Stimulated activated CD8-positive, alpha-beta memory T cell treated with anti-CD3 and anti-CD28 coated beads, Interleukin-12 subunit alpha, Interleukin-12 subunit beta, amount 100 ng/mL, for 4 hours (primary cell): ENCODE data around the gene KNSTRN.

Experiments
- DNase-seq: peaks from one replicate; pipeline ENCODE4 v3.0.0-alpha.2; 2020; ENCODE audit warnings: low read depth

The KNSTRN gene

DNA sequence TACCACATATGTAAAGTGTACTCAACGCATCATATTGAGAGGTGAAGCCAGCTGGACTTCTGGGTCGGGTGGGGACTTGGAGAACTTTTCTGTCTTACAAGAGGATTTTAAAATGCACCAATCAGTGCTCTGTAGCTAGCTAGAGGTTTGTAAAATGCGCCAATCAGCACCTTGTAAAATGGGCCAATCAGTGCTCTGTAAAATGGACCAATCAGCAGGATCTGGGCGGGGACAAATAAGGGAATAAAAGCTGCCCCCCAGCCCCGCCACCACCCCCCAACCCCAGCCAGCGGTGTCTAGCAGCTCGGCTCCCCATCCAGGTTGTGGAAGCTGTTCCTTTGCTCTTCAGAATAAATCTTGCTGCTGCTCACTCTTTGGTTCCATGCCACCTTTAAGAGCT, 16.8 kb downstream of the KNSTRN start:
- no peak for DNase-seq

DNA sequence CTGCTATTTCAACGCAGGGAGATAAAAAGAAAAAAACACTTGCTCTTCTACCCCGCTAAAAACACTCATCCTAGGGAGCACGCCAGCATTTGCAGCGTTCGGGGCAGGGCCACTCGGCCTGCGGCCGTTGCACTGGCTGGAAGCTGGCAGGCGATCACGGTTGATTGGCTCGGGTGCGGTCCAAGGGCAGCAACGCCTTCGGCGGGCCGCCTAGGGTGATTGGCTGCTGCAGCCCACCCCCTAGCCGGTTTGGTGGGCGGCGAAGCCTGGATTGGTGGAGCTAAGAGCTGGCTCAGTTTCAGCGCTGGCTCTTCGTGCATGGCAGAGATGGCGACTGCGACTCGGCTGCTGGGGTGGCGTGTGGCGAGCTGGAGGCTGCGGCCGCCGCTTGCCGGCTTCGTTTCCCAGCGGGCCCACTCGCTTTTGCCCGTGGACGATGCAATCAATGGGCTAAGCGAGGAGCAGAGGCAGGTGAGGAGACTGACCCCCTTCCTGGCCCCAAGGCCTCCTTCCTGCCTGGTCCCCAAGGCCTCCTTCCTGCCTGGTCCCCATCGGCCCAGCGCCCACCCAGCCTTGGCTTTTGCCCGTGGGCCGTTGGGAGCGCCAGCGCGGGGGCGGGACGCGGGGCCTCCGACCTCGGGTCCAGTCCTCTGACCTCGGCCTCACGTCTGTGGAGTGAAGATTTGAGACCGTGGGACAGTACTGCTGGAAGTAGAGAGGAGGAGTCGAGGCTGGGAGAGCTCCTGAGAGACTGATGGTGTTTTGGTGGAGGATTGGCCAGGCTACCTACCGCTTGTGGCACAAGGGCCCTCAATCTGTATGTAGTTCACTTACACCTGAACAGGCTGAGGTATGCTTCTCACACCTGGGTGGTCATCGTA, 23.2 kb downstream of the KNSTRN start, which contains the start of gene IVD:
Gene IVD, plus strand, starts transcription at position 295 of the 881 bp plus-strand sequence. Its CDS starts 33 bp downstream, at position 328.
- peak; percentile 84 for DNase-seq

DNA sequence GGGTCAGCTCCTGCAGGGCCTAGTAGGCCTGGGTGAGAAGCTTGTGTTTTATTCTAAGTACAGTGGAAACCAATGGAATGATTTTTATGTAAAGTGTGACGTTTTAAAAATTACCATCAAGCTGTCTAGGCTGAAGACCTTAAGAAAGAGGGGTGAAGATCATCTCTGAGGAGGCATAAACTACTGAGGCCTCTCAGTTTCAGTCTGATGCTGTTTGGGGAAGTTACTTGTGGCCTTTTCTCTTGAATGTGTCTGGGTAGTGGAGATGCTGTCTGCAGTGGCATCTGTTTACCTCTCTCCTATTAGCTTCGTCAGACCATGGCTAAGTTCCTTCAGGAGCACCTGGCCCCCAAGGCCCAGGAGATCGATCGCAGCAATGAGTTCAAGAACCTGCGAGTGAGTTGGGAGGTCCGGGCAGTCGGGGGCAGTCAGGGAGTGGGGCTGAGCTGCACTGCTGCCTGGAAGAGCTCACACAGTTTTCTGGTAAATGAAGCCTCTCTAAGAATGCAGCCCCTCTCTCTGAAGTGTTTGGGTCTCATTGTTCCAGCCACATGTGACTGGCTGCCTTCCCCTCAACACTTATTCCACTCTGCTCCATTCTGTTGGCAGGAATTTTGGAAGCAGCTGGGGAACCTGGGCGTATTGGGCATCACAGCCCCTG, 24.9 kb downstream of the KNSTRN start:
- DNase-seq: no peak

DNA sequence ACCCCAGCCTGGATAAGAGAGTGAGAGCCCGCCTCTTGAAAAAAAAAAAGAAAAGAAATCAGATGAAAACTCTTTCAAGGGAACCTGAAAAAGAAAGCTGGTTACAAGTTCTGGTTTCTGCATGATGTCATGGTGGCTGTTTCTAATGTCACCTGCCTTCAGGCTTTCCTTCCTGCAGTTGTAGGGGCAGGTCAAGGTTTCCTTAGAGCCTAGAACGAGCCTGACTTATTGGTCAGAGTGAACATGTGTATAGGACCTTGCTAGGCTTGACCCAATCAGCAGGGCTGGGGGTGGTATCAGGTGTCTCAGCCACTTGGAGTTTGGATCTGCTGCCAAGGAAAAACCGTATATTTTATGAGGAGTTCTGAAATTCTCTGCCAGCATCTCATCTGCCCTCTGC, 26.8 kb downstream of the KNSTRN start:
- DNase-seq: no peak

DNA sequence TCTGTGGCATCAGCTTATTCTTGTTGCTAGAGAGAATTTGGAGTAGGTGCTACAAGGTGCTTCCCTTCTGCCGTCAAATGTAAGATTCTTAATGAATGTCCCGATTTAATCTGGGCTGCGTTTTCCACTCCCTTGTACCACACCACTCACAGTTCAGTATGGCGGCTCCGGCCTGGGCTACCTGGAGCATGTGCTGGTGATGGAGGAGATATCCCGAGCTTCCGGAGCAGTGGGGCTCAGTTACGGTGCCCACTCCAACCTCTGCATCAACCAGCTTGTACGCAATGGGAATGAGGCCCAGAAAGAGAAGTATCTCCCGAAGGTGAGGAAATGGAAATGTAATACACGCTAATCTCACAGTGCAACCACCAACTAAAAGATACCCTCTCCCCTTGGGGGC, 28.0 kb downstream of the KNSTRN start:
- no peak for DNase-seq

DNA sequence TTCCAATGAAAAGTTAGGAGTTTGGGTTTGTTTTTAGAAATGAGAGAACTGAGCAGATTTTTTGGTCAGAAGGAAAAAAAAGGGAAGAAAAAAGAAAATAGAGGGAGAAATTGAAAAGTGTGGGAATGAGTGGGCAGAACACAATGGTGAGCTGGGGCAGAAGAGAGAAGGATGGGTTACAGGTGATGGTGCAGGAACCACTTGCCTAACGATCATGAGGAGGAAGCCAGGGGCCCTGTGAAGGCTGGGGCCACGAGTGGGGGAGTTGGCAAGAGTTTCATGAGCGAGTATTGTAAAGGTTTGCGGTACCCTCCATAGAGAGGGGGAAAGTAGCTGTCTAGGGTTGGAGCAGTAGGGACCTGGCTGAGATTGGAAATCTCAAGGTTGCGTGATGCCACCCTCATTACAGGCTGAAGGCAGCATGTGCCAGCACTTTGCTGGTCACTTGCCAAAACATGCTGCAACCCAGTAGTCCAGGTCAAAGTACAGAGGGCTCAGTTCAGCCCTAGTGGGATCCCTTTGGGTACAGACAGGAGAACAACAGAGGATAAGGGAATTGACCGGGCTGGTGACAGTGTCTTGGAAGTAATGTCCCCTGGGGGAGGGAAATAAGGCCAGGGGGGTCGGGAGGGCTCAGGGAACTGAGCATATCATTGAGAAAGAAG, 29.7 kb downstream of the KNSTRN start:
- DNase-seq: no peak

DNA sequence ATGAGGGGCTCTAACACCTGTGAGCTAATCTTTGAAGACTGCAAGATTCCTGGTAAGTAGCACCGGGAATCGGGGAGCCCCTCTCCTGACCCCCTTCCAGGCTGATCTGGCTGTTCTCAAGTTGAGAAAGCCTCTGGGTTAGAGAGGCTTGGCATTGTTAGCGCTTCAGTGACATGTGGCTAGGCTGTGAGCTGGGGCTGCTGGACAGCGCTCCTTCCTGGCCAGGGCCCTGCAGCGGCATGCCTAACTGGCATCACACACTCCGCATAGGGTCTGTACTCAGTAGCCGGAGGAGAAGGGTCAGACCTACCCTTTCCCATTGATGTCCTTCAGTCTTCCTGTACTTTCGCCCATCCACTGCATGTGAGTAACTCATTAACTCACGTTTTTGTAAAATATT, 30.5 kb downstream of the KNSTRN start:
- no peak for DNase-seq

DNA sequence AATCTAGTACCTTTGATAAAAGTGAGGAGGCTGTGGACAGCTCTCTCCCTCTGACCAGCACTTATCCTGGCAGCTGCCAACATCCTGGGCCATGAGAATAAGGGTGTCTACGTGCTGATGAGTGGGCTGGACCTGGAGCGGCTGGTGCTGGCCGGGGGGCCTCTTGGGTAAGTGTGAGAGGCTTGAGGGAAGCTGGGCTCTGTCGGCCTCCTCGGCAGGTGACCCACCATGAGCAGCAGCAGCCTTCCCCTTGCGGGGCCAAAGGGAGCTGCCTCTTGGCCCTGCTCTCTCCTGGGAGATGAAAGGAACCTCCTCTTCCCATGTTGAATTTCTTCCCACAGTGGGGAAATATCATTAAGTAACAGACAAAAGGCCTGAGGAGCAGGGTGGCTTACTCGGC, 32.3 kb downstream of the KNSTRN start:
- no peak for DNase-seq

DNA sequence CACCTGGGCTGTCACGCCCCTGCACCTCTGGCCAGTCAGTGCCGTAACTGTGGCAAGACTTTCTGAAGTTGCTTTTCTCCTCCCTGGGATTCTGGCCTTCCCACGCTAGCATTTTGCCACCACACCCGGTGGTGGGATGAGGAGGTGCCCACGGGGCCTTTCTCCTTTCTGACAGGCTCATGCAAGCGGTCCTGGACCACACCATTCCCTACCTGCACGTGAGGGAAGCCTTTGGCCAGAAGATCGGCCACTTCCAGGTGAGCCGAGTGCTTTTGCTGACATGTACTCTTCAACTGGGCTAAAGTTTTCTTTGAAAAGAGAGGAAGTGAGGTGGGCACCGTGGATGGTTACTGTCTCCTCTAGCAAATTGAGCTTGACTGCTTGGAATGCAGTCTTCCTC, 32.7 kb downstream of the KNSTRN start:
- DNase-seq: no peak

DNA sequence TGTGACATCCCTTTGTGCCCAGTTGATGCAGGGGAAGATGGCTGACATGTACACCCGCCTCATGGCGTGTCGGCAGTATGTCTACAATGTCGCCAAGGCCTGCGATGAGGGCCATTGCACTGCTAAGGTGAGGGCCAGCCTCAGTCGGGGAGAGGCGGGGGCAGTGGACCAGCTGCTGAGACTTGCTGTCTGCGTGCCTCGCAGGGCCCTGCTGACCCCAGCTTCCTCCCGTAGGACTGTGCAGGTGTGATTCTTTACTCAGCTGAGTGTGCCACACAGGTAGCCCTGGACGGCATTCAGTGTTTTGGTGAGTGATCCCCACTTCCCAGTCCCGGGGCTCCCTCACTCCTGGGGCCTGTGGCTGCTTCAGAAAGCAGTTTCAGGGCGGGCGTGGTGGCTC, 33.5 kb downstream of the KNSTRN start:
- DNase-seq: no peak

DNA sequence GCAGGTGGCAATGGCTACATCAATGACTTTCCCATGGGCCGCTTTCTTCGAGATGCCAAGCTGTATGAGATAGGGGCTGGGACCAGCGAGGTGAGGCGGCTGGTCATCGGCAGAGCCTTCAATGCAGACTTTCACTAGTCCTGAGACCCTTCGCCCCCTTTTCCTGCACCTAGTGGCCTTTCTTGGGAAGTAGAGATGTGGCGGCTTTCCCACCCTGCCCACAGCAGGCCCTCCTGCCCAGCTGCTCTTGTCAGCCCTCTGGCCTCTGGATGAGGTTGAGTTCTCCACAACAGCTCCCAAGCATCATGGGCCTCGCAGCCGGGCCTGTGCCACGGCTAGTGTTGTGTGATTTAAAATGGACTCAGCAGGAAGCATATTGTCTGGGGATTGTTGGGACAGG, 35.6 kb downstream of the KNSTRN start:
- DNase-seq: no peak

DNA sequence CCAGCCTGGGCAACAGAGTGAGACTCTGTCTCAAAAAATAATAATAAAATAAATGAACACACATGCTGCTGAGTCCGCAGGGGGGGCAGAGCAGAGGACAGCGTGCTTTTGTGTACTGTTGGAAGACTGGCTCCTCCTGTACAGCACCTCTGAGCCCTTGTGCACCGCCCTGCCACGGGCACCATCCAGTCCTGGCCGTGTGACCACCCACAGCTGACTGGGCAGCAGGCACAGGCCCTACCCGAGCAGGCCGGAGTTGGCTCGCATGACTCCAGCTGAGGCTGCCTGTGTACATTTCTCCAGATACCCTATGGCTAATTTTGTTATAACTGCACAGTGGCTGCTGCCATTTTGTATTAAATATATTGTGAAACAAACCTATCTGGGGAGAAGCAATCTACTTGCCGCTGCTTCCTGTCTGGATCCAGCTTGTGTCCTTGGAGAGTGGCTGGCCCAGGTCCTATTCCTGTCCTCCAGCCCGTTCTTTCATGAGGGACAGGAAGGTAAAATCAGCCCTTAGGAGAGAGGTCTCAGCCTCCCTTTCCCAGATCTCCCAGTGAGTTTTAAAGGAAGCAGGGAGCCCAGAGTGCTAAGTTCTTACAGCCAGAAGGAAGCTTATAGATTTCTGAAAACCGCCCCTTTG, 37.7 kb downstream of the KNSTRN start:
- no peak for DNase-seq

DNA sequence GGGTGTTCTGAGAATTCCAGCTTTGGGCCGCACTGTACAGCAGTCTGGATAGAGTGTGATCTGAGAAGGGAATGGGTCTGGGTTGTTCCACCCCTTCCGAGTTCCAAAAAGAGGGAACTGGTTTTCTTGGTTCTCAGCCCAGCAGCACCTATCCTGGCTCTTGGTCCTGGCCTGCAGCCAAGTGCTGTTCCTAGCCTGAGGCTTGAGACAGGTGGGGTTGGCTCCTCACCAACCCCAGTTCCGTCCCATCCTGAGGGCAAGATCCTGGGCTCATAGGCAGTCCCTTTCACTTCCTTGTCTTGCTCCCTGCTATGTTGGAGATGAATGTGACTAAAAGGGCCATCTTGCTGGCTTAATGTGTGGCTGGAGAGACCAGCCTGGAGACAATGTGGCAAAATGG, 38.3 kb downstream of the KNSTRN start:
- DNase-seq: no peak

DNA sequence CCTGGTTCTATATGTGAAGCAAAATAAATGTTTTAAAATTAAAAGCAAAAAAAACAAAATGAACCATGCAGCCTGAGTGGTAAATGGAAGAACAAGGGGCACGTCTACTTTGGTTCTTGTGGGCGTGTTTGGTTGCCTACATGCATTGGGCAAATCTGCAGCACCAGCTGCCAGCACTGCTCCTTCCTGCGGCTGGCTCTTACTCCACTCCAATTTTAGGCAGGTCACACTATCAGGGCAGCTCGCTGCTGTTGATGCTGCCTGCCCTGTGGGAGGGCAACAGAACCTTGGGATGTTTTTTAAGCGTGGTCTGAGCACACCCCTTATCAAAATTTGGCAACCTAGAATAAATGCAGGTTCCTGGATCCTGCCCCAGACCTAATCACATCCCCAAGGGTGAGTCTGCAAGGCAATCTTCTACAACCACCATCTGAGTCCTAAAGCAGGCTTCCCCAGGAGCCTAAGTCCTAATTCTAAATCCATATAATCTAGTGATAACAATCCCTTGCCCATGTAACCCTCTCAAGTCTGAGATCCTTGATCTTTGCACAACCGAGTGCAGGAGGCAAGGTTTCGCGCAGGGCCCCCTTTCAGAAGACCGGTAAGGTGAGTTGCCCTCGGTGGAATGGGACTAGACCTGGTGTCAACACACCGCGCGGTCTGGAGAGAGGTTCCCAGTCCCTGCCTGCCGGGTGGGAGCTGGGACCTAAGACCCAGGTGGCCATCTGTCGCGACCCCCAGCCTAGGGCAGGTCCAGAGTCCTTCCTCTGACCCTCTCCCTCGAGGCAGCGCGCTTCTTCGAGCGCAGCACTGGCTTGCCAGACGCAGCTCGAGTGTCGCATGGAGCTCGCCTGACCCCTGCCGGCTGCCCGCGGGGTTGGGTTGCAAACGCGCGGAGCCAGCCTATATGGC, 39.0 kb downstream of the KNSTRN start:
- DNase-seq: peak; percentile 62

DNA sequence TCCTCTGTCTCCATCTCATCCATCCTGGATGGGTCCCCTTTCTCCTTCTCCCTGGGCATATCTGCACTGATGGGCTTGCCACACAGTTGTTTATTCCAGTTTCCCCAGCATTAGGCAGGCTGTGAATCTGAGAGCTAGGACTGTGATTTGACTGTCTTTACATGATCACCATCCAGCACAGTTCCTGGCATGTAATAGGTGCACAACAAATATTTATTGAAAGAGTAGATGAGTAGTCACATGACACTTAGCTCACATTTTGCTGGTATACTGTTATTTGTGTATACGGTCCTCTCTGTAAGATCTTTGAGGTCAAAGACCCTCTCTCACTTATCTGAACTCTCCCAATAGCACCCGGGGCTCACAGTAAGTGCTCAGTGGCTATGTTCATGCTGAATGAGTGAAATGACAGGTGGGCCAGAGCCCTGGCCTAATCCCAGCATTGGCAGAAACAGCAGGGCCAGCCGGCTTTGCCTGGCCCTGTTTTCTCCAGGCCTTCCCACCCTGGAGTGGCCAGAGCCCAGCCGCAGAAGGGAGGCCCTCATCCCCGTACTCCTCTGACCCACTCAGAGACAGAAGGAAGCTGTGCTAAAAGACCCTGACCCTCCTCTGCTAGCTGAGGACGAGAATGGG, 42.1 kb downstream of the KNSTRN start:
- no peak for DNase-seq

DNA sequence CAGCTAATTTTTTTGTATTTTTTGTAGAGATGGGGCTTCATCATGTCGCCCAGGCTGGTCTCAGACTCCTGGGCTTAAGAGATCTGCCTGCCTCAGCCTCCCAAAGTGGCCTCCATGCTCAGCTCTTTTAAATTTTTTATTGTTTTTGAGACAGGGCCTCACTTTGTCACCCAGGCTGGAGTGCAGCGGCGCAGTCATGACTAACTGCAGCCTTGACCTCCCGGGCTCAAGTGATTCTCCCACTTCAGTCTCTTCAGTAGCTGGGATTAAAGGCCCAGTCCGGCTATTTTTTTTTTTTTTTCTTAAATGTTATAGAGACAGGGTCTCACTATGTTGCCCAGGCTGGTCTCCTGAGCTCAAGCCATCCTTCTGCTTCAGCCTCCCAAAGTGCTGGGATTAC, 43.2 kb downstream of the KNSTRN start:
- DNase-seq: no peak

DNA sequence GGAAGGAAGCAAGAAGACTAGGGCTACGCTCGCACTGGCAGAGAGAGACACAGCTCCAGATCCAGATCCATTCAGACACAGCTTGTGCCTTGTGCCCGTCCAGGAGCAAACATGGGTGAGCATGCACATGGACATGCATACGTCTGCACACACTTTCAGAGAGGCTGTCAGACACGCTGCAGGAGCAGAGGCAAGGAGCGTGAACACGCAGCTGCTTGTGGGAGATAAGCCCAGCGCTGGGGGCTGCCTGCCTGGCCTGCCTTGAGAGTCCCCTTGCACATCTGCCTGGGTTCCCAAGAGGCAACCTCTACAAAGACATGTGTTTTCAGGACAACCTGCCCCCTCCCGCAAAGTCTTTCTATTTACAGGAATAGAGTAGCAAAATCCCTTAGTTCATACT, 44.7 kb downstream of the KNSTRN start:
- no peak for DNase-seq

DNA sequence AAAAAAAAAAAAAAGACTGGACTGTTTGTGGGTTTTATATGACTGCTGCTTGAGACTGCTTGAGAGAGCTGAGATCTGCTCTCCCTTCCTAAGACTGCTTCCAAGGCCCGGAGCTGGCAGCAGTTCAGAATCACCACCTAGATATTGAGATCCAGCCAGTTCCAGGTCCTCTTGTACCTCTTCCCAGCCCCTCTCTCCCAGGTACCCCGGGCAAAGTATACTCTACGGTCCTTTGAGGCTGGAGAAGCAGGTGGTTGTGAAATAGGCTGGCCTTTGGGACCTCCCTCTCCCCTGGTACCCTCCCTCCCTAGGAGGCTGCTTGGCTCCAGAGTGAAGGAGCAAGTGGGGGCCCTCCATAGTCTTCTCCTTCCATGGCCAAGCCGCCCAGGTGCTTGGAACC, 45.7 kb downstream of the KNSTRN start:
- DNase-seq: no peak

DNA sequence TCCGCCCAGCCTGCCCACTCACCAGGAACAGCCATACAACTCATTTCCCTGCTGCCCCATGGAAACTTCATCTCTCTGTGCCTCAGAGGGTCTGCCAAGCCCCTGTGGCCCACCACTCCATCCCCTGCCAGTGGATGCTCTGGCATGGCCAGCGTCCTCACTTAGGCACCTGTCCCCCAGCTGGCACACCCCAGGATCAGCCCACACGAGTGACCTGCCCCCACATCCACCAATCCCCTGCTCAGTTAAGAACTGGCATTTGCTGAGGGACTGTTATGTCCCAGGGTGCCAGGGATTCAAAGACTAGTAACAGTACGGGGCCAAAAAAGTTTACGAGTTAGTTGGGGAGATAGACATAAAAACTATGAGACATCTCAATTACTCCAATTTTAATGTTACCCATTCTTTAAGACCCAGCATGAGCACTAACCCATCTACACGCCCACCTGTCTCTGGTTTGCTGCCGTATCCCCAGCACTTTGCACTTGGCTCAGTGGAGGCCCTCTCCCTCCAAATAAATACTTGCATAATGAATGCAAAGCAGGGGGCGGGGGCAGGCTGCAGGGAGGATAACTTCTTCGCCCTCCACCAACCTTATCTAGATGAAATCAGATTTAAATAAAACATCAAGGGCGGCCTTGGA, 46.7 kb downstream of the KNSTRN start:
- DNase-seq: no peak

DNA sequence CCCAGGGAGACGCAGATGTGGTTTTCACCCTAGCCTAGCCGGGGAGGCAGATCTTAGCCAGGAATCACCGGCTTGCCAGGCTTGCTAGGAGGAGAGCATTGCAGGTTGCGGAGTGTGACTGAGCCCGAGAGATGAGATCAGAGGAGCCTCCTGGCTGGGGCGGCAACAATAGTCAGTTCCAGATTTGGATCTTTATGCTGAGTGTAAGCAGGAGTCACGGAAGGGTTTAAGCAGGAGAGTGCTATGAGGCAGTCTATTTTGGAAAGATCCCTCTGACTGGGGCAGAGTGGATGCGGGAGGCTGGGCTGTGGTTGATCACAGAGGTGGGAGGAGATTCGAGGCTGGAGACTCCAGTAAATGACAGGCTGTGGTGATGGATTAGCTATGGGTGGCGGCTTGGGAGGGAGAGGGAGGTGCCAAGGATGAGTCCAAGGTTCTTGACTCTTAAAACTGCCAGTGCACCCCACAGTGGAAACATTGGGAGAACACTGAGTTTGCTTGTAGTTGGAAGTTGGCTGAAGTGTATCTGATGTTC, 47.8 kb downstream of the KNSTRN start:
- no peak for DNase-seq
